TTC549 (cell line): Measurements from ENCODE around the gene DLG2.

ENCODE experiments used
- FAIRE-seq: peaks from 2 replicates; lab custom pipeline; 2012; peaks lifted over from hg19 to GRCh38; lab: Jason Lieb, UNC

DLG2 gene

GRCh38 chr11:83978942-83979341 lies 1648.2 kb downstream of the DLG2 start:
- no peak for FAIRE-seq

GRCh38 chr11:83976086-83976485 lies 1651.1 kb downstream of the DLG2 start:
- no peak for FAIRE-seq

- FAIRE-seq: no peak
These were observed 1654.6 kb downstream of the DLG2 start for GRCh38 chr11:83972536-83972935.

- FAIRE-seq: no peak
These were observed 1656.1 kb downstream of the DLG2 start for GRCh38 chr11:83971063-83971462.

- FAIRE-seq: no peak
These were observed 1657.0 kb downstream of the DLG2 start for GRCh38 chr11:83970061-83970671.

- no peak for FAIRE-seq
These were observed 1669.9 kb downstream of the DLG2 start for GRCh38 chr11:83957038-83957900.

GRCh38 chr11:83956119-83956697 lies 1670.9 kb downstream of the DLG2 start:
- no peak for FAIRE-seq

- no peak for FAIRE-seq
These were observed 1672.4 kb downstream of the DLG2 start for GRCh38 chr11:83954780-83955179.

- no peak for FAIRE-seq
These were observed 1675.6 kb downstream of the DLG2 start for GRCh38 chr11:83951521-83951920.

- FAIRE-seq: no peak
These were observed 1678.9 kb downstream of the DLG2 start for GRCh38 chr11:83948200-83948599.

- no peak for FAIRE-seq
These were observed 1681.2 kb downstream of the DLG2 start for GRCh38 chr11:83945976-83946375.

GRCh38 chr11:83941050-83941449 lies 1686.1 kb downstream of the DLG2 start:
- FAIRE-seq: no peak

GRCh38 chr11:83938148-83938547 lies 1689.0 kb downstream of the DLG2 start:
- FAIRE-seq: no peak

- FAIRE-seq: no peak
These were observed 1694.1 kb downstream of the DLG2 start for GRCh38 chr11:83933008-83933407.

- FAIRE-seq: no peak
These were observed 1699.7 kb downstream of the DLG2 start for GRCh38 chr11:83927422-83927821.

GRCh38 chr11:83924795-83925542 lies 1702.2 kb downstream of the DLG2 start:
- FAIRE-seq: no peak

GRCh38 chr11:83923961-83924360 lies 1703.2 kb downstream of the DLG2 start:
- no peak for FAIRE-seq

- FAIRE-seq: no peak
These were observed 1704.2 kb downstream of the DLG2 start for GRCh38 chr11:83922953-83923352.

GRCh38 chr11:83922318-83922717 lies 1704.8 kb downstream of the DLG2 start:
- FAIRE-seq: no peak

GRCh38 chr11:83921447-83922192 lies 1705.5 kb downstream of the DLG2 start:
- no peak for FAIRE-seq

- FAIRE-seq: no peak
These were observed 1708.7 kb downstream of the DLG2 start for GRCh38 chr11:83918476-83918875.

- FAIRE-seq: no peak
These were observed 1712.1 kb downstream of the DLG2 start for GRCh38 chr11:83914995-83915394.
